HCT116 (cell line): ENCODE data around the gene IRF8.

Experiments
- EGR1 ChIP-seq: IDR thresholded peaks from 2 replicates; pipeline ENCODE4 v1.6.1; 2012; ENCODE audit warnings: low read depth
- EZH2 ChIP-seq: fragments of 200-600 bp; sonication (generic); IDR thresholded peaks from 2 replicates; pipeline ENCODE4 v1.6.1; 2017; ENCODE audit warnings: antibody characterized with exemption, mixed run types
- EZH2phosphoT487 ChIP-seq: fragments of 200-600 bp; IDR thresholded peaks from 2 replicates; pipeline ENCODE4 v1.6.1; 2018; ENCODE audit warnings: antibody characterized with exemption, borderline replicate concordance
- FOSL1 ChIP-seq: IDR thresholded peaks from 2 replicates; pipeline ENCODE4 v1.6.1; 2012; ENCODE audit warnings: low read depth
- JUND ChIP-seq: IDR thresholded peaks from 2 replicates; pipeline ENCODE4 v1.6.1; 2012
- POLR2A ChIP-seq: IDR thresholded peaks from 2 replicates; pipeline ENCODE4 v1.7.0; 2011; ENCODE audit warnings: borderline replicate concordance; ENCODE audit not compliant: insufficient read depth, insufficient read length; ENCODE audit errors: extremely low read depth
- POLR2AphosphoS5 ChIP-seq: IDR thresholded peaks from 2 replicates; pipeline ENCODE4 v1.6.1; 2011; ENCODE audit warnings: mild to moderate bottlenecking, low read depth, low read length, moderate library complexity
- RAD21 ChIP-seq: IDR thresholded peaks from 2 replicates; pipeline ENCODE4 v1.6.1; 2012; ENCODE audit warnings: low read depth, mild to moderate bottlenecking
- SIN3A ChIP-seq: IDR thresholded peaks from 2 replicates; pipeline ENCODE4 v1.6.1; 2012; ENCODE audit warnings: low read depth
- TCF7L2 ChIP-seq: IDR thresholded peaks from 2 replicates; pipeline ENCODE4 v1.7.0; 2011; ENCODE audit warnings: borderline replicate concordance, inconsistent platforms; ENCODE audit not compliant: insufficient read depth, insufficient read length; ENCODE audit errors: extremely low read depth
- TF ChIP-seq, protein P1 (sequence below), 3 experiments: fragments of 200-600 bp in 1 of 3; sonication (generic) in 1 of 3; IDR thresholded peaks in 2 of 3; conservative IDR thresholded peaks in 1 of 3; 2 replicates each; pipeline ENCODE4 v1.5.1; 2012 to 2017; ENCODE audit warnings: low read depth in 2 of 3, low read length in 2 of 3, antibody characterized with exemption in 1 of 3, borderline replicate concordance in 1 of 3, control low read depth in 1 of 3, mild to moderate bottlenecking in 1 of 3, mixed read lengths in 1 of 3, mixed run types in 1 of 3, moderate library complexity in 1 of 3; ENCODE audit not compliant: insufficient read depth in 1 of 3
- TF ChIP-seq, protein P2 (sequence below): IDR thresholded peaks from 2 replicates; pipeline ENCODE4 v1.6.1; 2012
- TF ChIP-seq, protein P3 (sequence below): IDR thresholded peaks from 2 replicates; pipeline ENCODE4 v1.6.1; 2012
- TF ChIP-seq, protein P4 (sequence below): IDR thresholded peaks from 2 replicates; pipeline ENCODE4 v1.6.1; 2012; ENCODE audit warnings: low read depth

DNA sequence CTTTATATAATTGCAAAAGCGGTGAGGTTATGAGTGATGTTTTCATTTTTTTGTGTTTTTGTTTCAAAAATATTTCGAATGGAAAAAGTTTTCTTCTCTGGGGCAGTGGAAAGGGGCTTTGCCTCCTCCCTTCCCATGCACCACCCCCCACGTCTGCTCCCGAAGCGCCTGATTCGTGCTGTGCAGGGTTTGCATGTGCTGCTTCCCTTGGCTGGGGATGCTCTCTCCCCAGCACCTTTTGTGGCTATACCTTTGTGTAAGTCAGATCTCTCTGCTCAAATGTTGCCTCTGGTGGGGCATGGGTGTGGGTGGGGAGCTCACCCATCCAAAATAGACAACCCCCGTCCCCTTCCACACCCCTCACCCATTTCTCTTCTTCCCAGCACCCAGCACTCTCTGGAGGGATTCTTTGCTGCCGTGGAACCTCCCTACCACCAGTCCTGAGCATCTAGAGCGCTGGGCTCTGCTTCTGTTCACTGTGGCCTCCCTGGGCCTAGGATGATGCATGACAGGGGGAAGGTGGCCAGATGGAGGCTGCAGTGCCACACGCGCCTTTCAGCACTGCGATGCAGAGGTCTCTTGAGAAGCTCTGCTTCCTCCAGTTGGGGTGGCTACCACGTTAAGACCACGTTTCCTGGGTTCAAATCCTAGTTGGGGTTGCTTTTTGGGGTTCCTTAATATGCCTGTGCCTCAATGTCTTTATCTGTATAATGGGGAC, 71.2 kb downstream of the IRF8 start:
- TF ChIP-seq, protein P1, sequence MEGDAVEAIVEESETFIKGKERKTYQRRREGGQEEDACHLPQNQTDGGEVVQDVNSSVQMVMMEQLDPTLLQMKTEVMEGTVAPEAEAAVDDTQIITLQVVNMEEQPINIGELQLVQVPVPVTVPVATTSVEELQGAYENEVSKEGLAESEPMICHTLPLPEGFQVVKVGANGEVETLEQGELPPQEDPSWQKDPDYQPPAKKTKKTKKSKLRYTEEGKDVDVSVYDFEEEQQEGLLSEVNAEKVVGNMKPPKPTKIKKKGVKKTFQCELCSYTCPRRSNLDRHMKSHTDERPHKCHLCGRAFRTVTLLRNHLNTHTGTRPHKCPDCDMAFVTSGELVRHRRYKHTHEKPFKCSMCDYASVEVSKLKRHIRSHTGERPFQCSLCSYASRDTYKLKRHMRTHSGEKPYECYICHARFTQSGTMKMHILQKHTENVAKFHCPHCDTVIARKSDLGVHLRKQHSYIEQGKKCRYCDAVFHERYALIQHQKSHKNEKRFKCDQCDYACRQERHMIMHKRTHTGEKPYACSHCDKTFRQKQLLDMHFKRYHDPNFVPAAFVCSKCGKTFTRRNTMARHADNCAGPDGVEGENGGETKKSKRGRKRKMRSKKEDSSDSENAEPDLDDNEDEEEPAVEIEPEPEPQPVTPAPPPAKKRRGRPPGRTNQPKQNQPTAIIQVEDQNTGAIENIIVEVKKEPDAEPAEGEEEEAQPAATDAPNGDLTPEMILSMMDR (IDR thresholded peaks at IDR 0.05 in 2 of 3, conservative IDR thresholded peaks at IDR 0.05 in 1 of 3; ENCODE audit: borderline replicate concordance in 1 of 3, insufficient read depth in 1 of 3, low read depth in 2 of 3, low read length in 2 of 3) = no peak
- TF ChIP-seq, protein P2, sequence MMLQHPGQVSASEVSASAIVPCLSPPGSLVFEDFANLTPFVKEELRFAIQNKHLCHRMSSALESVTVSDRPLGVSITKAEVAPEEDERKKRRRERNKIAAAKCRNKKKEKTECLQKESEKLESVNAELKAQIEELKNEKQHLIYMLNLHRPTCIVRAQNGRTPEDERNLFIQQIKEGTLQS = no peak
- no peak for TF ChIP-seq EZH2
- TF ChIP-seq POLR2A = no peak
- TF ChIP-seq JUND = no peak
- TF ChIP-seq POLR2AphosphoS5 = no peak
- TF ChIP-seq RAD21 = no peak
- TF ChIP-seq, protein P3, sequence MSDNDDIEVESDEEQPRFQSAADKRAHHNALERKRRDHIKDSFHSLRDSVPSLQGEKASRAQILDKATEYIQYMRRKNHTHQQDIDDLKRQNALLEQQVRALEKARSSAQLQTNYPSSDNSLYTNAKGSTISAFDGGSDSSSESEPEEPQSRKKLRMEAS = no peak
- TF ChIP-seq SIN3A = no peak
- no peak for TF ChIP-seq TCF7L2
- no peak for TF ChIP-seq EGR1
- no peak for TF ChIP-seq EZH2phosphoT487
- TF ChIP-seq FOSL1 = no peak
- TF ChIP-seq, protein P4, sequence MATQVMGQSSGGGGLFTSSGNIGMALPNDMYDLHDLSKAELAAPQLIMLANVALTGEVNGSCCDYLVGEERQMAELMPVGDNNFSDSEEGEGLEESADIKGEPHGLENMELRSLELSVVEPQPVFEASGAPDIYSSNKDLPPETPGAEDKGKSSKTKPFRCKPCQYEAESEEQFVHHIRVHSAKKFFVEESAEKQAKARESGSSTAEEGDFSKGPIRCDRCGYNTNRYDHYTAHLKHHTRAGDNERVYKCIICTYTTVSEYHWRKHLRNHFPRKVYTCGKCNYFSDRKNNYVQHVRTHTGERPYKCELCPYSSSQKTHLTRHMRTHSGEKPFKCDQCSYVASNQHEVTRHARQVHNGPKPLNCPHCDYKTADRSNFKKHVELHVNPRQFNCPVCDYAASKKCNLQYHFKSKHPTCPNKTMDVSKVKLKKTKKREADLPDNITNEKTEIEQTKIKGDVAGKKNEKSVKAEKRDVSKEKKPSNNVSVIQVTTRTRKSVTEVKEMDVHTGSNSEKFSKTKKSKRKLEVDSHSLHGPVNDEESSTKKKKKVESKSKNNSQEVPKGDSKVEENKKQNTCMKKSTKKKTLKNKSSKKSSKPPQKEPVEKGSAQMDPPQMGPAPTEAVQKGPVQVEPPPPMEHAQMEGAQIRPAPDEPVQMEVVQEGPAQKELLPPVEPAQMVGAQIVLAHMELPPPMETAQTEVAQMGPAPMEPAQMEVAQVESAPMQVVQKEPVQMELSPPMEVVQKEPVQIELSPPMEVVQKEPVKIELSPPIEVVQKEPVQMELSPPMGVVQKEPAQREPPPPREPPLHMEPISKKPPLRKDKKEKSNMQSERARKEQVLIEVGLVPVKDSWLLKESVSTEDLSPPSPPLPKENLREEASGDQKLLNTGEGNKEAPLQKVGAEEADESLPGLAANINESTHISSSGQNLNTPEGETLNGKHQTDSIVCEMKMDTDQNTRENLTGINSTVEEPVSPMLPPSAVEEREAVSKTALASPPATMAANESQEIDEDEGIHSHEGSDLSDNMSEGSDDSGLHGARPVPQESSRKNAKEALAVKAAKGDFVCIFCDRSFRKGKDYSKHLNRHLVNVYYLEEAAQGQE = no peak
